Measurements from ENCODE around the gene GCLC.

- TF ChIP-seq REST (IDR thresholded peaks at IDR 0.05; ENCODE audit: insufficient read depth in 1 of 2, low read depth in 2 of 2, low read length in 1 of 2) = no peak
- no peak for TF ChIP-seq CTCF (IDR thresholded peaks at IDR 0.05)
- TF ChIP-seq POLR2AphosphoS5 (IDR thresholded peaks at IDR 0.05; ENCODE audit: low read depth, low read length) = no peak
Measured at GRCh38 chr6:53464927-53465460, 79.9 kb downstream of the GCLC start.

Data from Panc1 (cell line).